Lower leg skin (tissue), 4 donors: ENCODE measurements around the gene CASP1. TPM values are rescaled to one million over a fixed set of nuclear protein-coding genes. Genes with fewer than 3 reads are reported as not detected.
A peak's percentile ranks its signal among the peaks of the same experiment; 100 is the strongest.
"Not testable (repeated sequence)": the region's sequence is repeated elsewhere in the genome, so short reads cannot be mapped to it uniquely, and the experiment has no call there.

Source experiments
- DNase-seq, 2 donors: peaks; one replicate each; pipeline ENCODE4 v3.0.0-alpha.2; 2019; ENCODE audit warnings: low spot score in 2 of 2
- H3K4me3 ChIP-seq: fragments of 200-600 bp; sonication (generic); 2 replicates; pipeline ENCODE4 v1.5.1; 2017; ENCODE audit warnings: mild to moderate bottlenecking, low read depth; ENCODE audit not compliant: poor library complexity, severe bottlenecking
- POLR2A ChIP-seq, 2 donors: fragments of 450-650 bp; IDR thresholded peaks; one replicate each; pipeline ENCODE4 v1.6.1; 2016 to 2017; ENCODE audit warnings: antibody characterized with exemption in 2 of 2, mild to moderate bottlenecking in 1 of 2, moderate library complexity in 1 of 2
- WGBS, 2 donors: methylation state at CpG; one replicate each; pipeline ENCODE4 v1.1.5; 2018; 5-methylcytosine and 5-hydroxymethylcytosine counted together
- intact Hi-C: fragments of 100-400 bp; cut with DNase I; formaldehyde crosslinking; loops from one replicate; pipeline ENCODE4 v1.15.0; 2023; ENCODE audit warnings: low total_unique reads
- total RNA-seq, 4 donors: library from RNA; depleted of rRNA; stranded (reverse); fragments of >200 nt; gene quantifications; one replicate each; pipeline ENCODE4 v1.1.0, GENCODE V29; 2016
- TF ChIP-seq, protein P1 (sequence below), 3 donors: fragments of 450-650 bp; IDR thresholded peaks; one replicate each; pipeline ENCODE4 v1.5.1; 2016; ENCODE audit warnings: antibody characterized with exemption in 3 of 3, mild to moderate bottlenecking in 3 of 3, moderate library complexity in 2 of 3

CASP1 gene
- 10 to 100 TPM; 17.8 to 31.6 (median 22.5) TPM for total RNA-seq

GRCh38 chr11:105034813-105035620 lies at the start of gene CASP1:
Gene CASP1, minus strand, starts transcription at chr11:105035144. Its CDS starts 31 bp downstream, at chr11:105035113.
- 6 to 11% methylated on average over 3 of the region's 3 CpGs for WGBS, 2 donors
- H3K4me3 ChIP-seq, result peak within 1 kb of the TSS; percentile 26
- TF ChIP-seq, protein P1, sequence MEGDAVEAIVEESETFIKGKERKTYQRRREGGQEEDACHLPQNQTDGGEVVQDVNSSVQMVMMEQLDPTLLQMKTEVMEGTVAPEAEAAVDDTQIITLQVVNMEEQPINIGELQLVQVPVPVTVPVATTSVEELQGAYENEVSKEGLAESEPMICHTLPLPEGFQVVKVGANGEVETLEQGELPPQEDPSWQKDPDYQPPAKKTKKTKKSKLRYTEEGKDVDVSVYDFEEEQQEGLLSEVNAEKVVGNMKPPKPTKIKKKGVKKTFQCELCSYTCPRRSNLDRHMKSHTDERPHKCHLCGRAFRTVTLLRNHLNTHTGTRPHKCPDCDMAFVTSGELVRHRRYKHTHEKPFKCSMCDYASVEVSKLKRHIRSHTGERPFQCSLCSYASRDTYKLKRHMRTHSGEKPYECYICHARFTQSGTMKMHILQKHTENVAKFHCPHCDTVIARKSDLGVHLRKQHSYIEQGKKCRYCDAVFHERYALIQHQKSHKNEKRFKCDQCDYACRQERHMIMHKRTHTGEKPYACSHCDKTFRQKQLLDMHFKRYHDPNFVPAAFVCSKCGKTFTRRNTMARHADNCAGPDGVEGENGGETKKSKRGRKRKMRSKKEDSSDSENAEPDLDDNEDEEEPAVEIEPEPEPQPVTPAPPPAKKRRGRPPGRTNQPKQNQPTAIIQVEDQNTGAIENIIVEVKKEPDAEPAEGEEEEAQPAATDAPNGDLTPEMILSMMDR (IDR thresholded peaks at IDR 0.05), result no peak
- no peak for TF ChIP-seq POLR2A (IDR thresholded peaks at IDR 0.05)
- intact Hi-C loops, result no loop called here
- DNase-seq, result peak in 1 of 2 donors; percentile 56

DNA sequence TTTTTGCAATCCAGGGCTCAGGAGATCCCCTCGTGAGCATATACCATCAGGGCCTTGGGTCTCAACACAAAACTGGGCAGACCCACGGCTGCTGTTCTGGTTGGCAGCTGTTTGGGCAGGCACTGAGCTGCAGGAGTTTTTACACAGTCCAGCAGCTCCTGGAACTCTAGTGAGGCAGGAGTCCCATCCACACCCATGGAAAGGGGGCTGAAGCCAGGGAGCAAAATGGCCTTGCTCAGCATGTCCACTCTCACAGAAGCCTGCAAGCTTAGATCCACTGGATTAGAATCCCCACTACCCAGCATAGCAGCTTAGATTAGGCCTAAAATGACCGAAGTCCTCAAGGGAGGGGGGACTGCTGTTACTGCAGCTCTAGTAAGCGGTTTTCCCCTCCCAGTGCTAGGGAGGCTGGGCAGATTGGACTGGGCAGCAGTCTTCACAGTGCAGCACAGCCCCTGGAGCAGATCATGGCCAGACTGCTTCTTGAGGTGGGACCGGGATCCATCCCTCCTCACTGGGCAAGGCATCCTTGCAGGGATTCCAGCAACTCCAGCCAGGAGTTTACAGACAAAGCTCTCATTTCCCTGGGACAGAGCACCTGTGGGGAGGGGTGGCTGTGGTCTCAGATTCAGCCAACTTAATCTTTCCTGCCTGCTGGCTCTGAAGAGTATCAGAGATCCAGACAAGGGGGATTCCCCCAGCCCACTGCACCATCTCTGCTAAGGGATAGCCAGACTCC lies 46.6 kb upstream of the CASP1 start:
- DNase-seq, result no peak
- H3K4me3 ChIP-seq, result no peak overlapping the region
- WGBS, 2 donors, result 88 to 90% methylated on average over 4 to 5 of the region's 5 CpGs
- no peak for TF ChIP-seq POLR2A (IDR thresholded peaks at IDR 0.05)
- TF ChIP-seq, protein P1 (IDR thresholded peaks at IDR 0.05), result no peak
- intact Hi-C loops, result no loop called here

DNA sequence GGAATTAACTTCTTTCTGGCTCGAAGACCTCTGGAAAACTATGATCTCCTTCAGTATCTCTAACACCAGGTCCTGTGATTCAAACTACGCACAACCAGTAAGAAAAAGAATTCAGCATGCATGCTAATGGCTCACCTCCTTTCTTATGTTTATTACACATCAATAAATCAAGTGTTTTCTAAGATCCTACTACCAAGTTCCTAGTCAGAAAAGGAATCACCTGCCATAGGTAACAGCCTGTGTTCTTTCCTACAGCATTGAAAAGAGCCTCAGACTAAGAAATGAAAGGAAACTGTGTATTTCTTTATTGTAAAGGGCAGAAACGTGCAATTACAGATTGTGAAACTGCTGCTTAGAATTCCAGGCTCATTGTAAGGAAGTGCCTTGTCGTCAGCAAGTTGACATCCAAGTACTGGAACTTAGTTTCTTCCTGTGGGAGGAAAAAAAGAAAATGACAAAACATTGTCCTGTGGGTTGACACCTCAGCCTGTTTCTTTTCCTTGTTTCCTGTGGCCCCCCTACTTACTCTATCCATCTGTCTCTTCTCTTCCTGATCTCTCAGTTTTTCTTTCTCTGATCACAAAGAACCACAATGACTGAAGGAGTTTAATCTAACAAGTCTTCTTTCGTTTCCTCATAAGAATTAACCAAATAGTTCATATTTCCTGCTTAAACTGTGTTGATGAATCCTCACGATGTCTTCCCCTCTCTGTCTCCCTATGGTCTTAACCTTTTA lies 45.4 kb upstream of the CASP1 start:
- DNase-seq, H3K4me3 ChIP-seq, intact Hi-C loops: not testable (repeated sequence)
- 41% methylated on average over 6 of the region's 6 CpGs for WGBS, 2 donors

- DNase-seq, result no peak
- TF ChIP-seq, protein P1 (IDR thresholded peaks at IDR 0.05), result no peak
- no peak for TF ChIP-seq POLR2A (IDR thresholded peaks at IDR 0.05)
- WGBS, 2 donors, result 66 to 69% methylated on average over 3 of the region's 3 CpGs
- H3K4me3 ChIP-seq, result no peak overlapping the region
- intact Hi-C loops, result no loop called here
Measured at GRCh38 chr11:105078283-105078682, 43.3 kb upstream of the CASP1 start.

- DNase-seq, H3K4me3 ChIP-seq, intact Hi-C loops: not testable (repeated sequence)
- whole genome bisulfite sequencing, 2 donors, result 53 to 73% methylated on average over 4 of the region's 4 CpGs
Measured at GRCh38 chr11:105077141-105077790, 42.3 kb upstream of the CASP1 start.

DNA sequence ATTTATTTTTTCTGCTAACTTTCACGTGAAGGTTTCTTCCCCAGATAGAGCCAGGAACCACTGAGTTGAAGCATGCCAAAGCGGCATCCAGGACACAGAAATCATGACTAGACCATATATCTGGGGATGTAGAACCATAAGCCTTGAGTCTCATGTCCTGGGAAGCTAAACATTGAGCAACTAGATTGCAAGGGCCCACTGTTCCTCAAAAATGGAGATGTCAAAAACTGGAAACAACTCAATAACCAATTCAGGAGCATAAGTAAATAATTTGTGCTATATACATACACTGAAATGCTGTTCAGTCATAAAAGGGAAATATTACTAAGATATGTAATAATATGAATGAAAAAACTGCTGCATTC lies 39.2 kb upstream of the CASP1 start:
- TF ChIP-seq, protein P1 (IDR thresholded peaks at IDR 0.05), result no peak
- TF ChIP-seq POLR2A (IDR thresholded peaks at IDR 0.05), result no peak
- intact Hi-C loops, result no loop called here
- 92 to 93% methylated on average over 2 of the region's 2 CpGs for WGBS, 2 donors
- no peak for DNase-seq
- H3K4me3 ChIP-seq, result no peak overlapping the region
